Activated T-cell treated with anti-CD3 and anti-CD28 coated beads, Interleukin-2, amount 50 U/mL, for 72 hours (primary cell): ENCODE results near the gene GPC6. TPM values are rescaled to one million over a fixed set of nuclear protein-coding genes. Genes with fewer than 3 reads are reported as not detected.

Experiments
- ATAC-seq, 2 donors: fragments of 150-1000 bp; cut with Tn5 transposase; replicated peaks in 1 of 2; 2 replicates each; pipeline ENCODE4 v1.10.0; 2021; ENCODE audit warnings: moderate library complexity in 2 of 2, mild to moderate bottlenecking in 1 of 2
- DNase-seq, 2 donors: peaks; one replicate each; pipeline ENCODE4 v3.0.0; 2021 to 2022; ENCODE audit warnings: mixed read lengths in 1 of 2
- H3K27ac Mint-ChIP-seq: one replicate; pipeline ENCODE4 v1.8.0; 2022; ENCODE audit warnings: mild to moderate bottlenecking, moderate library complexity, mixed read lengths
- H3K27me3 Mint-ChIP-seq: one replicate; pipeline ENCODE4 v1.8.0; 2022; ENCODE audit warnings: low read depth, mixed read lengths
- H3K36me3 Mint-ChIP-seq, 2 donors: one replicate each; pipeline ENCODE4 v1.8.0; 2022; ENCODE audit warnings: mixed read lengths in 2 of 2, mild to moderate bottlenecking in 1 of 2; ENCODE audit not compliant: insufficient read depth in 2 of 2
- H3K4me1 Mint-ChIP-seq: one replicate; pipeline ENCODE4 v1.8.0; 2022; ENCODE audit warnings: low read depth, mixed read lengths
- H3K4me3 Mint-ChIP-seq, 2 donors: one replicate each; pipeline ENCODE4 v1.8.0; 2022; ENCODE audit warnings: mild to moderate bottlenecking in 2 of 2, mixed read lengths in 2 of 2, moderate library complexity in 2 of 2
- H3K9me3 Mint-ChIP-seq, 2 donors: one replicate each; pipeline ENCODE4 v1.8.0; 2022; ENCODE audit warnings: mixed read lengths in 2 of 2
- total RNA-seq, 2 donors: library from RNA; stranded (reverse); gene quantifications; one replicate each; pipeline ENCODE4 v1.2.3, GENCODE V29; 2022

GPC6 gene
- total RNA-seq, 2 donors from 2014 or later = not detected

- Mint-ChIP-seq H3K27ac (no peak overlapping the region), H3K4me3 (no peak overlapping the region), H3K9me3 (no peaks in the 10 kb centered on the region), H3K27me3 (no peaks in the 10 kb centered on the region), H3K36me3 (no peaks in the 10 kb centered on the region), H3K4me1 (no peaks in the 10 kb centered on the region)
- ATAC-seq (no peak), DNase-seq (no peak)
These were observed 721.7 kb downstream of the GPC6 start for GRCh38 chr13:93948162-93948922.

DNA sequence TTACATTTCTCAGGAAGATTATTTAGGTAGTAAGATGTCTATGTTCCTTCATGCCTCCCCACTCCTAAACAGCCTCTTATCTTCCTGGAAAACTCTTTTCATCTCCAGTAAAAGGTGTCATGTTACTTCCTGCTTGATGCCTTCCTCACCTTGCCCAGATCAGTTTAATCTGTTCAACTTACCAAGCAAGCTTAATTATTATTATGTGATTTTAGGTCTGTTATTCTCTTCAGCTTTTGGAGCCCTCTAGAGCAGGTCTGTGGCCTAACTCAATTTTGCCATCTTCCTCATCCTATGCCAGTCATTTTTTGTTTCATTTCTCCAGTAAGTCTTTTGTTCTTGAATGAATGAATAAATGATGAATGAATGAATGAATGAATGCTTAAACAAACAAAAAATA, 724.5 kb downstream of the GPC6 start:
- H3K36me3 Mint-ChIP-seq = no peaks in the 10 kb centered on the region
- ATAC-seq (no peak), DNase-seq (no peak)
- H3K27me3 Mint-ChIP-seq = no peaks in the 10 kb centered on the region
- no peaks in the 10 kb centered on the region for H3K4me1 Mint-ChIP-seq
- no peaks in the 10 kb centered on the region for H3K9me3 Mint-ChIP-seq
- H3K4me3 Mint-ChIP-seq = no peak overlapping the region
- H3K27ac Mint-ChIP-seq = no peak overlapping the region

GRCh38 chr13:93951951-93952350, 725.3 kb downstream of the GPC6 start:
- DNase-seq (no peak), ATAC-seq (no peak)
- Mint-ChIP-seq H3K4me3 (no peak overlapping the region), H3K27me3 (no peaks in the 10 kb centered on the region), H3K4me1 (no peaks in the 10 kb centered on the region), H3K27ac (no peak overlapping the region), H3K9me3 (no peaks in the 10 kb centered on the region), H3K36me3 (no peaks in the 10 kb centered on the region)

- DNase-seq (no peak), ATAC-seq (no peak)
- Mint-ChIP-seq H3K9me3 (peaks cover 0 to 2% of the 10 kb centered on the region in 2 donors), H3K4me1 (no peaks in the 10 kb centered on the region), H3K36me3 (no peaks in the 10 kb centered on the region), H3K27ac (no peak overlapping the region), H3K4me3 (no peak overlapping the region), H3K27me3 (no peaks in the 10 kb centered on the region)
These were observed 727.2 kb downstream of the GPC6 start for GRCh38 chr13:93953841-93954240.

DNA sequence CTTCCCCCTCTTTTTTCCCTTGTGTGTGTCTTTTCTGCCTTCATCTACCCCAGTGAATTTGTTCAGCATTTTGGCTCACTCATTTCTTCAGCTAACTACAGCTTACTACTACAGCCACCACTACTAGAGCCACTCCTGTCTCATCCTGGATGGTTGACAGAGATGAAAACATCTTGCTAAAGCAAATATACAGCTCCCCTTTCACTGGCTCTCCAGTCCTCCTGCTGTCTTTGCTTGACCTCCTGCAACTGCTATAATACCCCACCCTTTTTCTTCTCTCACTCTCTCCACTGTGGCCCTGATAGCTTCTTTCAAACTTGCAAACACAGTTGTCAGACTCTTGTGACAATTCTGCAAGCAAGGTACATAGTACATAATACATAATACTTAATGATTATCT, 729.3 kb downstream of the GPC6 start:
- no peaks in the 10 kb centered on the region for H3K36me3 Mint-ChIP-seq
- H3K27me3 Mint-ChIP-seq = peaks cover 5% of the 10 kb centered on the region

GRCh38 chr13:93956426-93956825, 729.8 kb downstream of the GPC6 start:
- peaks cover 0 to 2% of the 10 kb centered on the region in 2 donors for H3K9me3 Mint-ChIP-seq
- no peaks in the 10 kb centered on the region for H3K4me1 Mint-ChIP-seq
- DNase-seq (no peak), ATAC-seq (no peak)
- peaks cover 5% of the 10 kb centered on the region for H3K27me3 Mint-ChIP-seq
- H3K27ac Mint-ChIP-seq = no peak overlapping the region
- H3K4me3 Mint-ChIP-seq = no peak overlapping the region
- H3K36me3 Mint-ChIP-seq = no peaks in the 10 kb centered on the region

More for the DNA sequence above, 729.3 kb downstream of the GPC6 start:
- no peak overlapping the region for H3K27ac Mint-ChIP-seq
- no peak overlapping the region for H3K4me3 Mint-ChIP-seq
- no peaks in the 10 kb centered on the region for H3K4me1 Mint-ChIP-seq
- ATAC-seq = no peak
- DNase-seq = no peak
- H3K9me3 Mint-ChIP-seq = peaks cover 0 to 2% of the 10 kb centered on the region in 2 donors

- Mint-ChIP-seq H3K36me3 (no peaks in the 10 kb centered on the region), H3K4me1 (no peaks in the 10 kb centered on the region), H3K9me3 (peaks cover 0 to 2% of the 10 kb centered on the region in 2 donors), H3K27me3 (peaks cover 5% of the 10 kb centered on the region), H3K4me3 (no peak overlapping the region), H3K27ac (no peak overlapping the region)
- ATAC-seq (no peak), DNase-seq (no peak)
These were observed 730.8 kb downstream of the GPC6 start for GRCh38 chr13:93957371-93957770.

GRCh38 chr13:93959796-93960533, 733.4 kb downstream of the GPC6 start:
- no peaks in the 10 kb centered on the region for H3K4me1 Mint-ChIP-seq
- no peaks in the 10 kb centered on the region for H3K36me3 Mint-ChIP-seq
- DNase-seq (no peak), ATAC-seq (no peak)
- no peak overlapping the region for H3K27ac Mint-ChIP-seq
- H3K27me3 Mint-ChIP-seq = peaks cover 5% of the 10 kb centered on the region
- H3K4me3 Mint-ChIP-seq = no peak overlapping the region
- peaks cover 0 to 2% of the 10 kb centered on the region in 2 donors for H3K9me3 Mint-ChIP-seq

DNA sequence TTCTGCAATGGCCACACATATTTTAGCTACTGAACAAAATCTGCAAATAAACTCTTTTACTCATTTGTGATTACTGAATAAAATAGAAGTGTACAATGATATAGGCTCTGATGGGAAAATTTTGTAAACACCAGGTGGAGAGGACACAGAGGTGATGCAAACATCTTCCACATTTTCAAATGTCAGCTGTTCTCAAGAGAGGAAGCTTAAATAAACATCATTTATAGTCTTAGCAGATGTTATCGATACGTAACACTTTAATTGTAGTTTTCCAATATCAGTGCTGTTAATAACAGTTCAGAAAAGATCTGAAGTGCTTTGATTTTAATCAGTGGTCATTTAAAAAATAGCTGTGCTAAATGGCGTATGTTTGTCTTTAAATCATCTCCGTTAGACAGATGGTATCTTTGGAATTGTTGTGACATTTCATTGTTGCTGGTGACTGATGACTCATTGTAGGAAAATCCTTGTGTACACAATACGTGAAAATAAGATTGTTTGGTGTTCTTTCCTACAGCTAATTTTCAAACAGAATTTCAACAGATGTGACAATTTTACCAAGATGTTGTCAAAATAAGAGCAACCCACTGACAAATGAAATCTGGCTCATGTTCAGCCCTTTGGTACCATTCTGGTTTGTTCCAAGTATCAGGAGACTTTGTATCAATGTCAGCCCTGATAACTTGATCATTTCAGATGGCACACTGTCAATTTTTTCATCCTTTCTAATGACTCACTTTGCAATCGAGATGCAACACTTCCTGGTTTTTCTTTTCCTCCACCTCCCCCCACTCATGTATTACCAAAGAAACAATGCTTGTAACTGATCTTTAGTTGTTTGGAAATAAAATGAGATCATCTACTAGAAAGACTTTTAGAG, 736.9 kb downstream of the GPC6 start:
- no peaks in the 10 kb centered on the region for H3K9me3 Mint-ChIP-seq
- no peaks in the 10 kb centered on the region for H3K4me1 Mint-ChIP-seq
- DNase-seq (no peak), ATAC-seq (no peak)
- no peaks in the 10 kb centered on the region for H3K36me3 Mint-ChIP-seq
- no peak overlapping the region for H3K27ac Mint-ChIP-seq
- H3K4me3 Mint-ChIP-seq = no peak overlapping the region
- peaks cover 5% of the 10 kb centered on the region for H3K27me3 Mint-ChIP-seq

- DNase-seq (no peak), ATAC-seq (no peak)
- no peaks in the 10 kb centered on the region for H3K4me1 Mint-ChIP-seq
- H3K27ac Mint-ChIP-seq = no peak overlapping the region
- H3K27me3 Mint-ChIP-seq = peaks cover 5% of the 10 kb centered on the region
- no peaks in the 10 kb centered on the region for H3K9me3 Mint-ChIP-seq
- no peak overlapping the region for H3K4me3 Mint-ChIP-seq
- H3K36me3 Mint-ChIP-seq = no peaks in the 10 kb centered on the region
These were observed 737.5 kb downstream of the GPC6 start for GRCh38 chr13:93964146-93964512.

GRCh38 chr13:93965587-93965986, 739.0 kb downstream of the GPC6 start:
- Mint-ChIP-seq H3K4me1 (no peaks in the 10 kb centered on the region), H3K27ac (no peak overlapping the region), H3K4me3 (no peak overlapping the region), H3K36me3 (no peaks in the 10 kb centered on the region), H3K9me3 (no peaks in the 10 kb centered on the region), H3K27me3 (no peaks in the 10 kb centered on the region)
- no peak for DNase-seq
- no peak for ATAC-seq

DNA sequence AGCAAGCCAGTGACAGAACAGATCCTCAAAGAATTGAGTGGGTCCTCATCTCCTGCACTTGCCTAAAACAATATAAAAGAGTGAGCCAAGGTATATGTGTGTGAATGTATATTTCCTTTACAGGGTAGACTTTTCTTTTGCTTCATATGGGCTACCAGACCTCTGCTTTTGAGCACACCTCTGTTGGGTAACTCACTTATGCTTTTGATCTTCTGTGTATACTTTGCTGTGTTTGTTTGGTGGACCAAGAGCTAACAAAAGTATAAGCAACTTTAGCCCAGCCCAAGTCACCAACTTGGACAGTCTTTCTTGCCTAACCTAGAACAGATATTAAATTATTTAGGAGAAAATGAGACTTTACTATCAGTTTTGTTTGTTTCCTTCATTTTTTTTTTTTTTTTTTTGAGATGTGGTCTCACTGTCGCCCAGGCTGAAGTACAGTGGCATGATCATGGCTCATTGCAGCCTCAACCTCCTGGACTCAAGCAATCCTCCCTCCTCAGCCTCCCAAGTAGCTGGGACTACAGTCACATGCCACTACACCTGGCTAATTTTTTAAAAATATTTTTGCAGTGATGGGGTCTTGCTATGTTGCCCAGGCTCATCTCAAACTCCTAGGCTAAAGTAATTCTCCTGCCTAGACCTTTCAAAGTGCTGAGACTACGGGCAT, 739.8 kb downstream of the GPC6 start:
- Mint-ChIP-seq H3K27me3 (no peaks in the 10 kb centered on the region), H3K4me1 (no peaks in the 10 kb centered on the region), H3K4me3 (no peak overlapping the region), H3K9me3 (no peaks in the 10 kb centered on the region), H3K36me3 (no peaks in the 10 kb centered on the region), H3K27ac (no peak overlapping the region)
- DNase-seq (no peak), ATAC-seq (no peak)

- Mint-ChIP-seq H3K4me1 (no peaks in the 10 kb centered on the region), H3K27ac (no peak overlapping the region), H3K36me3 (no peaks in the 10 kb centered on the region), H3K27me3 (no peaks in the 10 kb centered on the region), H3K9me3 (no peaks in the 10 kb centered on the region), H3K4me3 (no peak overlapping the region)
- ATAC-seq = no peak
- no peak for DNase-seq
These were observed 740.7 kb downstream of the GPC6 start for GRCh38 chr13:93967286-93967685.
